ENCODE measurements around the gene GUCY2D.

- TF ChIP-seq, protein P1, sequence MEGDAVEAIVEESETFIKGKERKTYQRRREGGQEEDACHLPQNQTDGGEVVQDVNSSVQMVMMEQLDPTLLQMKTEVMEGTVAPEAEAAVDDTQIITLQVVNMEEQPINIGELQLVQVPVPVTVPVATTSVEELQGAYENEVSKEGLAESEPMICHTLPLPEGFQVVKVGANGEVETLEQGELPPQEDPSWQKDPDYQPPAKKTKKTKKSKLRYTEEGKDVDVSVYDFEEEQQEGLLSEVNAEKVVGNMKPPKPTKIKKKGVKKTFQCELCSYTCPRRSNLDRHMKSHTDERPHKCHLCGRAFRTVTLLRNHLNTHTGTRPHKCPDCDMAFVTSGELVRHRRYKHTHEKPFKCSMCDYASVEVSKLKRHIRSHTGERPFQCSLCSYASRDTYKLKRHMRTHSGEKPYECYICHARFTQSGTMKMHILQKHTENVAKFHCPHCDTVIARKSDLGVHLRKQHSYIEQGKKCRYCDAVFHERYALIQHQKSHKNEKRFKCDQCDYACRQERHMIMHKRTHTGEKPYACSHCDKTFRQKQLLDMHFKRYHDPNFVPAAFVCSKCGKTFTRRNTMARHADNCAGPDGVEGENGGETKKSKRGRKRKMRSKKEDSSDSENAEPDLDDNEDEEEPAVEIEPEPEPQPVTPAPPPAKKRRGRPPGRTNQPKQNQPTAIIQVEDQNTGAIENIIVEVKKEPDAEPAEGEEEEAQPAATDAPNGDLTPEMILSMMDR (IDR thresholded peaks at IDR 0.05; ENCODE audit: insufficient read depth, low read length, poor library complexity, severe bottlenecking), result no peak
- TF ChIP-seq EZH2phosphoT487 (conservative IDR thresholded peaks at IDR 0.05; ENCODE audit: low read length), result no peak
Observed at GRCh38 chr17:8007836-8008235, 5.4 kb downstream of the GUCY2D start.
